ENCODE measurements around the gene SAMD10.
A peak's percentile ranks its signal among the peaks of the same experiment; 100 is the strongest.
"Not testable (repeated sequence)": the region's sequence is repeated elsewhere in the genome, so short reads cannot be mapped to it uniquely, and the experiment has no call there.

SAMD10 gene

GRCh38 chr20:63968928-63969760 is 10.3 kb downstream of the SAMD10 start:
- no peak for DNase-seq (ENCODE audit: low spot score)

DNA sequence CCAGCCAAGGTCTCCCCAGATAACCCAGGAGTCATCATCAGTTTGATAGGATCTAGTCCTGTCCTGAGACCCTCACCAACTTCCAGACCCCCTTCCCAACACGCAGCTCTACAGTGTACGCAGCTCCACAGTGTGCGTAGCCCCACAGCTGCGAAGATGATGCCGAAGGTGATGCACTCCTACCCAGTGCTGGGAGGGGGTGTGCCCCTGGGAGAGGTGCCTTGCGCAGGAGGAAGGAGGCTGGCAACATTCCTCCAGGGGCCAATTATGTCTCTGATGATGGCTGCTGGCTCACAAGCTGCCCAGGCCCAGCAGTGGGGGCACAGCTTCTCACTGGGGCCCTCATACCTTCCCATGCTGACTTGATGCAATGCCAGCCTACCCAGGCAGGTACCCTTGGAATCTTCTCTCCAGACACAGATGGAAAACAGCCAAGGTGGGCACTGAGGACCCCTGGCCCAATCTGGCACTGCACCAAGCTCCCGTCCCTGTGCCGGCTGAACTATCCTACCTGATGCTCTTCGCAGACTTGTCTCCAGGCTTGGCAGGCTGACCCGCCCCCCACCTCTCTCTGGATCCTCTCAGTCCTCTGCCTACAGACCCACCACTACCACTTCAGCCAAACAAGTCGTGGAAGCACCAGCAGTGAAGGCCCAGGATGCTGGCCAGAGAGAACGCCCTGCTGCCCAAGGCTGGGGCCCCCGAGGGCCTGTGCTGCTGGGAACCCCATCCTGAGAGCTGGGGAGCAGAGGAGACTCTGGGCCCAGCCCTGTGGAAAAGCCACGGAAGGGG is 11.1 kb downstream of the SAMD10 start:
- DNase-seq (ENCODE audit: low spot score) = no peak

DNA sequence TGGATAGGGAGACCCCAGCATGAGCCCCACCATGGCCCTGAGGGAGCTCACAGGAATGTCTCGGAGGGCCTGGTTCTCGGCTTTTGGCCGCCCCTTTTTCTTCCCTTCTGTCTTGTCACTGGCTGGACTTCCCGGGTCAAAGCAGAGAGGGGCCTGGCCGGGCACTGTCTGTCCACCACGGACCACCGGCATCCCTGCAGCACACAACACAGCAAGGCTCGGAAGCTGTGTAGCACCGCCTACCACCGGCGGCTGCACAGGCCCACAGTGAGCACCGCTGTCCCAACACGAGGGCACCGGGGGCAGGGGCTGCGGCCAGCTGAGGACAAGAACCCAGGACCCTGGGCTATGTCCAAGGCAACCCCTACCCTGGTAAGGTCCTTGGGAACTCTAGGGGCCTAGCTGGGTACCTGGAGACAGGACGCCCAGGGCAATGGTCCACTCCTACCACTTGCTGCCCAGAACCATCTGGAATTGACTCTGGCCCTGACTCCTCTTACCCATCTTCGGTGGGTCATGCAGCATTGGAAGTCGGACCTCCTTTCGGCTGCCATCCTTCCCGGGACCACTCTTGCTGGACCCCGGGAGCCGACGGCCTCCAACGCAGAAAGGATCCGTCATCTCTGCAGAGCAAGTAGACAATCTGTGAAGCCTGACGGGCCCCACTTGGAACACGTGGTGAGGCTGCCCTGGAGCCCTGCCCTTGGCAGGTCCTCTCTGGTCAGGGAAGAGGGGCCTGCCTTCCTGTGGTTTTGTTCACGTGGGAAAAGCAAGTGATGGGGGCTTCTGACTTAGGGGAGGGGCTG is 11.9 kb downstream of the SAMD10 start:
- DNase-seq (ENCODE audit: low spot score) = no peak

DNA sequence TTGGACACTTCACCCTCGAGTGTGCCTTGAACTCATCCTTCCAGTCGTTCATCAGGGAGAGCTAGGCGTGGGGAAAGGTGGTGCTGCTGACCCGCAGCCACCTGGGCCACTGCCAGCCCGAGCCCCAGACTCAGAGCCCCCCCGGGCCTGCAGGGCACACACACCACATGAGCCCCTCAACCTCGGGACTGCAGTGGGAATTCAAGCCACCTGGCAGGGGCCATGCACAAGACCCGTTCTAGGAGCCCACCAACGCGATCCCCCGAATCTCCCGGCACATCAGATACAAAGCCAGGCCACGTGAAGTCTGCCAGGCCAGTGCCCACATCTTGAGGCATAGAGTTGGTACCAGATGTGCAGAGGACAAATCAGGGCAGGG is 12.5 kb downstream of the SAMD10 start:
- no peak for DNase-seq (ENCODE audit: low spot score)

GRCh38 chr20:63966172-63966943 is 13.1 kb downstream of the SAMD10 start:
- no peak for DNase-seq (ENCODE audit: low spot score)

DNA sequence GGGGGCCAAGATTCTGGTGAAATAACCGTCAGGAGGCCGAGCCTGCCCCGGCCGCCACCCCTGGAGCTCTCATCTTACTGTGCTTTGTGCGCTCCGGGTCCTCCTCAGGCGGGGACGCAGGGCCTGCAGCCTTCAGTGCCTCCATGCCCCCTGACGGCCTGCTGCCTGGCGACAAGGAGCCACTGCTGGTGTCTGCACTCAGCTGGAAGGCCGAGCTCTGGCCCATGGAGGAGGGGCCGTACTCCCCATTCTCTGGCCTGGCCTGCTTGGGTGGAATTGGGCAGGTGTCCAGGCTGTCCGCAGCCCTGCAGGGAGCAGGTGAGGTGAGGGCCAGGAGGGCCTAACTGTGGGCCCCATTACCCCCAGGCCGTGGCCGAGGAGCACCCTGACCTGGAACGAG is 15.0 kb downstream of the SAMD10 start:
- no peak for DNase-seq (ENCODE audit: low spot score)

GRCh38 chr20:63963784-63964301 is 15.6 kb downstream of the SAMD10 start:
- DNase-seq (ENCODE audit: low spot score) = no peak

DNA sequence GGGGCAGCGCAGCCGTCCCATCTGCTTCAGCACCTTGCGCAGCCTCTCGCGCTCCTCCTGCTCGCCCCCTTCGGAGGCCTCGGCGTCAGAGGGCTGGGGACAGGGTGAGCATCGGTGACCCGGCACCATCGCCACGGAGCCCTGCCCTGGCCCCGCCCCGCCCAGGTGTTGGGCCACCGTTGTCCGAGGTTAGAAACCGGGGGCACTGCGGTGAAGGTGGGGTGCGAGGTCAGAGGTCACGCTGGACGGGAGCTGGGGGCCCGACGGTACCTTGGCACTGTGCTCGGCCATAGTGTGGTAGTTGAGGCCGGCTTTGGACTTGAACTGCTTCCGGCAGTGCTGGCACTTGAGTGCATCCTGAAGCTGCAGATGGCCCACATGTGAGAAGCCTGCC is 16.1 kb downstream of the SAMD10 start:
- no peak for DNase-seq (ENCODE audit: low spot score)

DNA sequence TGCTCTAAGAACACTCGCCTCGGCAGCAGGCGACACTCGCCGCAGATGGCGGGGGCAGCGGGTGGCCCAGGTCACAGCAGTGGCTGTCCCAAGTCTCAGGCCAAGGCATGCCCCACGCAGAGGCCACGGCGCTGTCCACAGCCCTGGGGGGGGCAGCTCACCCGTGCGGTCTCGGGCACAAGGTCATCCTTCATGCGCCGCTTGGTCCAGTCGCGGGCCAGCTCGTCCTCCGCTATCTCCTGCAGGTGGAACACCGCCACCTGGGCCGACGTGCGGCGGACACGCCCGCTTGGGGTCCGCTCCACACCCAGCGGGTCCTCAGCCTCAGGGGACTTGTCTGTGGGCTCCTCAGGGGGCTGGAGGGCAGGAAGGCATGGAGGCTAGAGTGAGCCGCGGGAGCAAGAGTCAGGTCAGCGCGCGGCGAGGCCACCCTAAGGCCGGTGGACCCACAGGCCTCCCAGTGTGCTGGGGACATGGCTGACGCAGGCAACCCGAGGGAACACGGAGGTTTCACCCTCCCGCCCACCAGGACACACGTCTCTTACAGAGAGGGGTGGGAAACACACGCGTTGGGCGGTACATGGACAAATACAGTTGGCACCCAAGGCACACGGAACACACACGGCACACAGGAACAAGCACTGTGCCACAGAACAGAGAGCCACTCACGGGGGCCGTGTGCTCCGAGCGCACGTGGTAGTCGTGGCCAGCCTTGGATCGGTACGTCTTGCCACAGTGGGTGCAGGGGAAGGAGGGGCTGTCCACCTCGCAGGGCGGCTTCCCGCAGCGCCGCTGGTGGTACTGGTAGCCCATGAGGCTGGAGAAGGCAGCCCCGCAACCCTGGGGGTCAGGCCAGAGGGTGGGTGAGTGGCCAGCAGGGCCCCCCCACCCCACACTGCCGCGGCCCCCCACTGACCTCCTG is 16.8 kb downstream of the SAMD10 start:
- no peak for DNase-seq (ENCODE audit: low spot score)

- no peak for DNase-seq (ENCODE audit: low spot score)
Measured at GRCh38 chr20:63961664-63962425, 17.6 kb downstream of the SAMD10 start.

DNA sequence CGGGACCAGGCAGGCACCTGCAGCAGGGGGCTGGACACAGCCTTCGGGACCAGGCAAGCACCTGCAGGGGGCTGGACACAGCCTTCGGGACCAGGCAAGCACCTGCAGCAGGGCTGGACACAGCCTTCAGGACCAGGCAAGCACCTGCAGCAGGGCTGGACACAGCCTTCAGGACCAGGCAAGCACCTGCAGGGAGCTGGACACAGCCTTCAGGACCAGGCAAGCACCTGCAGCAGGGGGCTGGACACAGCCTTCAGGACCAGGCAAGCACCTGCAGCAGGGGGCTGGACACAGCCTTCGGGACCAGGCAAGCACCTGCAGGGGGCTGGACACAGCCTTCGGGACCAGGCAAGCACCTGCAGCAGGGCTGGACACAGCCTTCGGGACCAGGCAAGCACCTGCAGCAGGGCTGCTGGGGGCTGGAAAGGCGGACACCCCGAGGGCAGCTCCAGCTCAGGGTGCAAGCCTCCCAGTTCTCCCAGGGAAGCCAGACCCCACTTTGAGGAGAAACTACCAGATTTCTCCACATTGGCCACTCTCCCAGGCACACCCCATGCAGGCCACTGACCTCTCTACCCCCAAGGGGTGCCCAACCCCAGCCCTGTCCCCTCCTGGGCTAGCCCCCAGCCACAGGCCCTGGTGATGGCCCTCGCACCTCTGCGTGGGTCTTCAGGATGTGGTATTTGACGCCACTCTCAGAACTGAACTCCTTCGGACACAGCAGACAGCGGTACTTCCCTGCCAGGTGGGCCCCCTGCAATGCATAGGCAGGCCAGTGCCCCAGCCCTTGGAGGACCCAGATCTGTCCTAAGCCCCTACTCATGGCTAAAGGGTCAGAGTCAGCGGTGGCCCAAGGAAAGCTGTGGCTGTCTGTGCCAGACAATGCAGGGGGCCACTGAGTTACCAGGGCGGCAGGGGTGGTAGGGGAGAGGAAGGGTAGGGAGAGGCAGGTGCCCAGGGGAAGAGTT is 18.5 kb downstream of the SAMD10 start:
- DNase-seq (ENCODE audit: low spot score) = not testable (repeated sequence)

- no peak for DNase-seq (ENCODE audit: low spot score)
Measured at GRCh38 chr20:63959699-63960075, 19.8 kb downstream of the SAMD10 start.

DNA sequence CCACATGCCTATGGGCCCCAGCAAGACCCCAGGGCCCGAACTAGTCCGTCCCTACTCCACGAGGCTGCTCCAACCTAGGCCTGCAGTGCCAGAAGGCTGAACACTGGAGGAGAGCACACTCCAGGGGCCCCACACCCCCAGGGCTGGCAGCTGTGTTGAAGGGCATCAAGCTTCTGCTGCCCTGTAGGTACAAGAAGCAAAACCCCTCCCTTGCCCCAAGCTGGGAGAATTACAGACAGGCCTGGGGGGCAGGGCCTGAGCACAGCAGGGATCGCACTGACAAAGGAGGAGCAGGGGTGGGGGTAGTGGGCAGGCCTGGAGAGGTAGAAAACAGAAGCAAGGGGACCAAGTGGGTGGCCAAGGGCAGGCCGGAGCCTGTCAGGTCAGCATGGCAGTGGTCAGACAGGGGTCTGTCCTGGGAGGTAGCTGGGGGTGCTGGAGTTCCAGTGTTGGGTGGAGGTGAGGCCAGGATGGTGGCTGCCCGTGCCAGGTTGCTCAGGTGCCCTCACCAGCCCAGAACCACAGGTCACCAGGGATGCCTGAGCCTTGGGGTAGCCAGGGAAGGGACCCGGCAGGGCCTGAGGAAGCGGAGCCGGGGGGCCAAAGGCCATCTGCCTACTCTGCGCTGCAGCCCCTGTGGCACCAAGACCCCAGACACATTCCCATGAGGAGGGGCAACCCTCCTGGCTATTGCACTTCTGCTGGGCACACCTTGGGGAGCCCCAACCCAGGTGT is 20.3 kb downstream of the SAMD10 start:
- DNase-seq (ENCODE audit: low spot score) = no peak

DNA sequence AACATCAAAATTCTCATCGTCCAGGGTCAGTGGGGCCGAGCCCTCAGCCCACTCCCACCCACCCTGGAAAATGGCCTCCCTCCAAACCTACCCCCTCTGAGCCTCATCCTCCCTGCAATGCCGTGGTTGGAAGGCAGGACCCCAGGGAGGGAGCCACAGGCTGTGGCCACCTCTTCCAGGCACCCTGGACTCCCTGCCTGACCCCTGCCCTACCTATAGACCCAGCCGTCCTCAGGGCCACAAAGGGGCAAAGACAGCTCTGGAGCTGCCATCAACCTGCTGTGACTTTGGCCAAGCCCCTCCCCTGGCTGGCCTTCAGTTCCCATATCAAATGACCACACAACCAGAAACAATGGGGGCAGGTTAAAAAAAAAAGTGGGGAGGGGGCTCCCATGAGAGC is 21.0 kb downstream of the SAMD10 start:
- no peak for DNase-seq (ENCODE audit: low spot score)

DNA sequence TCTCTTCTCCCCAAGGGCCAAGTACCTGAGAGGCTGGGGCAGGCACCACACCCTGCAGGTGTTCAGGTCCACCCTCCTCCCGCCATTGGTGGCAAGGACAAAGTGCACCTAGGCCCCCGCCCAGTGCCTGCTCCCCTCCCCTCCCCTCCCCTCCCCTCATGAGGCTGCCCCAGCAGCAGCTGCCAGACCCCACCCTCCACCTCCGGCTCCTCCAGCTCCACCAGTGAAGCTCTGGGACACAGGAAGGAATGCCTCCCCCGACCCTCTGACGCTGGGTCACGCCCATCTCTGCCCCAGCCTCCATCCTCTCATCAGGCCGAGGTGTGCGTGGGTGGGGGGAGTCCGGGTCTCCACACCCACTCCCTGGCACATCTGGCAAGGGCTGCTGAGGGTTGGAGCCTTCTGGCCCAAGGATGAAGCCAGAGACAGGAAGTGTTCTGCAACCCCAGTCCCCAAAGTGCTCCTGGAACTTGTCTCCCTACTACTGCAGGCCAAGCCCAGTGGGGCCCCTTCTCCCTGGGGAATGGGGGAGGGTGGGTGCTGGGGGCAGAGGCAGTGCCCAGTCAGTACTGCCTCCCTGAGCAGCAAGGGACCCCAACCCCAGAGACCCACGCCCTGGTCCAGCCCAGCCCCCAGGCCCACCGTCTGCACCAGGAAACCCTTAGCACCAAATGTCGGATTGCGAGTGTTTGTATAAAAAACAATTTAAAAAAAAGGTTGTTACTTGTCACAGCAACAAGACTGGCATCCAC is 21.6 kb downstream of the SAMD10 start:
- no peak for DNase-seq (ENCODE audit: low spot score)

DNA sequence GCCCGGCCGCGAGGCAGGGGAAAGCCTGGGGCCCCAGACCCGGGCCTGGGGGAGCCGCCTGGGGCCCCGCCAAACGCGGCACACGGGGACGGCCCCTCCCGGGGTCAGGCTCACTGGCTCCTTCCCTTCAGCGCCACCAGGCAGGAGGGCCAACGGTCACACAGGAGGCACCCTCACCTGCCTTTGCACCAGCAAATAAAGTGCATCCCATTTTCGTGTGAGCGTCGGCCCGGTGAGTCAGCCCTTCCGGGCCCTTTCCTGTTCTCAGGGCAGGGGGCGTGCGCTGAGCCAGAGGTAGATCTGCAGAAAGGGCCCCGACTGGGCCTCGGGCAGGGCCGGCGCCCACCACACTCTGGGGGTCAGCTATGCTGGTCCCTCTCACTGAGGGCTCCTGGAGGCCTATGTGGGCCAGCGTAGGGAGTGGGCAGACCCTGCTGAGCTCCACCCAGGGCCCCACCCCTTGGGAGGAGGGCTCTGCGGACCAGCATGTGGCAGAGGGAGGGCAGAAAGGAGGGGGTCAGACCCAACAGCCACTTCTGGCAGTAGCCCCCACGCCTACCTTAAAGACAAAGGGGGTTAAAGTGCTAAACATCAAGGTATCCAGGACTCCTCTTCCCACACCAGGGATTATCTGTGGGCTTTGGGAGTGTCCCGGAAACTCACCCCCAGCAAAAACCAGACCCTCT is 22.3 kb downstream of the SAMD10 start:
- DNase-seq (ENCODE audit: low spot score) = peak; percentile 15

DNA sequence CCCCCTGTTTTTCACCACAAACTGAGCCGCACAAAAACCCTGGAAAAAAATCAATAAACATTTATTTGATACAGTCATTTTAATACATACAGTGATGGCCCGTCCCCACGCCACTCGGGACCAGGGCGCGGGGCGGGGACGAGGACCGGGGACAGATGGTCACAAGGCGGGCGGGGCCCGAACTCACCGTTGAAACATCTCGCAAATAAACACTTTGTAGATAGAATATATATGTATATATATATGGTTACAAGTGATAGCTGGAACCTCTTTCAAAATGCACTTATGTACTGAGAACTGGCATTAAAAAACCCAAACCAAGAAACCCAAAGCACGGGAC is 22.8 kb downstream of the SAMD10 start:
- no peak for DNase-seq (ENCODE audit: low spot score)

All from hematopoietic multipotent progenitor cell treated with erythropoietin and hydrocortisone succinate and interleukin-3 and kit ligand, for 15 days (in vitro differentiated cells).